Mucosa of gallbladder (tissue), 1 donor: ENCODE data around the gene IDI1. TPM values are rescaled to one million over a fixed set of nuclear protein-coding genes. Genes with fewer than 3 reads are reported as not detected.

Experiments
- DNase-seq: peaks from one replicate; pipeline ENCODE4 v3.0.0-alpha.2; 2020; ENCODE audit warnings: low spot score
- total RNA-seq: library from RNA; stranded (reverse); gene quantifications from one replicate; pipeline ENCODE4 v1.2.1, GENCODE V29; 2021
- donor health status: DM: no; HTN: no; CAD: no.

IDI1 gene
- total RNA-seq, 1 donor from 2014 or later = 111 TPM

DNA sequence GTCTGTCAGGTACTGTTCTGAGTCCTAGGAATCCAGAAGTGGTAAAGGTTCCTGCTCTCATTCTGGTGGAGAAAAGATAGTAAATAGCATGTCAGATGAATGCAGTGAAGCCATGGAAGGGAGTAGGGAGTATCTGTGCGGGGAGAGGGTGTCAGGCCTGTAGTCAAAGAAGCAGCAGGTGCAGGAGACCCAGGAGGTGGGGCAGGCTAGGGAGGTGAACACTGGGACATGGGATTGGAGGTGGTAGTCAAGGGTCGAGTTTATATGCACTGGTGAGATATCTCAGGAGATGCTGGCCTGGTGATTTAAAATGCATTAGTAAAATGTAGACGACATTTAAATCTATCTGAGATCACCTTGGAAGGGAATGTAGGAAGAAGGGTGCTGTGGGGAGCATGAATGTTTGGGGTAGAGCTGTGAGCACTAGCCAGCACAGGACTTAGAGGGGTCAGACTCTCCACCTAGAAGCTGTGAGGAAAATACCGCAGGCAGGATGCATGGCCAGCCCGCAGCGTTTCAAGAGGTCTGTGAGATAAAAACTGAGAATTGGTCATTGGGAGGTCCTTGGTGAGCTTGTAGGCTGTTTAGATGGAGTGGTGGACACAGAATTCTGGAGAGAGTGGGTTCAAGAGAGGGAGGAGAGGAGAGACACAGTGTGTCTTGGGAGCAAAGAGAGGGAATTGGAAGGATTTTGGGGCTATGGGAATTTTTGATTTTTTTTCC is 53.9 kb downstream of the IDI1 start:
- no peak for DNase-seq

DNA sequence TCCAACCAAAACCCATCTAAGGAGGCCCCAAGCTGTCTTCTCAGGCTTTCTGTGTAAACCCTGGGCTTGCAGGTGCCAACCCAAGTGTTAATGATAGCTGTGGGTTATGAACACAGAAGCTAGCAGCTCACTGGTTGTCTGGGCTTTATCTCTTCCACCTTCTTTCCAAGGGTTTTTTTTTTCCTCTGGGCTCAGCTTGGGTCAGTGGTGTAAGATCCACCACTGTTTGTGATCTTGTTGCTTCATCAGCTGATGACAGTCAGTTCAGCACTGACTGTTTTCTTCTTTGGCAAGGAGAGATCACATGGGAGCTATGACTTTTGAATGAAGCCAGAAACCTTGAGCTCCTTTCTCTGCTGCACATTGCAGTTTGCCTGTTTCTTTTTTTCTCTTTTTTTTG is 56.0 kb downstream of the IDI1 start:
- no peak for DNase-seq

GRCh38 chr10:992467-992866 is 56.5 kb downstream of the IDI1 start:
- DNase-seq = no peak

DNA sequence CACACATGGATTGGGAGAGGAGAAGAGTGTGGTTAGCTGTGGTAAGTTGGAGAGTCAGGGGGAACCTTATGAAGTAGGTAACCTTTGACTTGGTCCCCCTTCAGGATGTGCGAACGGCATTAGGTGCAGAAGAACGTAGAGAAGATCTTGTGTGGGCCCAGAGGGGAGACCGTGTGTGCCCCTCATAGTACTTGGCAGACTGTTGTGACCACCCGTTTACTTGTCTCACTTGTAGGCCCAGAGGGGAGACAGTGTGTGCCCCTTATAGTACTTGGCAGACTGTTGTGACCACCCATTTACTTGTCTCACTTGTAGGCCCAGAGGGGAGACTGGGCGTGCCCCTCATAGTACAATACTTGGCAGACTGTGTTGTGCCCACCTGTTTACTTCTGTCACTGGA is 58.1 kb downstream of the IDI1 start:
- no peak for DNase-seq

Other genes starting within 250 kb of the IDI1 start
- 98.6 TPM for gene LARP4B, start 117.4 kb downstream of the IDI1 start, total RNA-seq
- gene GTPBP4, start 60.7 kb downstream of the IDI1 start, total RNA-seq = 23.7 TPM
- not detected for gene IDI2, start 23.3 kb downstream of the IDI1 start, total RNA-seq
- 15.5 TPM for gene WDR37, start 7.3 kb upstream of the IDI1 start, total RNA-seq